Kidney glomerular epithelial cell (primary cell): Measurements from ENCODE around the gene ZXDC.

Experiments used
- DNase-seq: peaks from one replicate; lab custom pipeline; 2025; lab: John Stamatoyannopoulos, UW

The ZXDC gene

DNA sequence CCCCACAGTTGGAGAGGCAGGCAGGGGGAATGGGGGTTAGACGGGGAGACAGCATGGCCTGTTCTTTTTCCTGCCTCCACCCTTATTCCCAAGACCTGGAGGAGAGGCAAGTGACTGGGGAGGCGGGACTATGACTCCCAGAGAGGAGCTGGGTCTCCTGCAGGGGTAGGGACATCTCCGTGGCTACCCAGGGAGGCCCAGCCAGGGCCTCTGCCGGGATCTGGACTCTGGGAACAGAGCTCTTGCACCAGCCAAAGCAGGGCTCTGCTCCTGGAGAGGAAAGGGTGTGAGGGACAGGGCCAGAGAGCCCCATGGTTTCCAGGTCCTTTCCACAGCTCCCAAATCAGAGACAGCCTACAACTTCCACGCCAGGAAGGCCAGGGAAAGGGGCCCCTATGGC is 58.2 kb downstream of the ZXDC start:
- DNase-seq: no peak

DNA sequence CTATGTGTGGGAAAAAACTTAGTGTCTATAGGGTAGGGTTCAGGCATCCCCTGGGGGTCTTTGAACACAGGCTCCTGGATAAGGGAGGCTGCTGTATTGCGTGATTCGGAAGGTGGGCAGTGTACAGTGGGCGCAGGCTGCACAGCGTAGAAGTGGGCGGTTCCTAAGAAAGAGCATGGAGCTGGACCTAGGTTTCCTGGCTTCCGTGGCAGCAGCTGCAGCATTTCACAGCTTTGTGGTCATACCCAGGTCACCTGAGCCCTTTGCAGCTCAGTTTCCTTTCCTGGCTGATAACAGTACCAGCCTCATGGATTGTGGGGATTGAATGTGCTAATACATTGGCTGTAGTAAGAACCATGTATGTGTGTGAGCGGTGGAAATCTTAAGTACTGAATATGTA is 58.7 kb downstream of the ZXDC start:
- no peak for DNase-seq

DNA sequence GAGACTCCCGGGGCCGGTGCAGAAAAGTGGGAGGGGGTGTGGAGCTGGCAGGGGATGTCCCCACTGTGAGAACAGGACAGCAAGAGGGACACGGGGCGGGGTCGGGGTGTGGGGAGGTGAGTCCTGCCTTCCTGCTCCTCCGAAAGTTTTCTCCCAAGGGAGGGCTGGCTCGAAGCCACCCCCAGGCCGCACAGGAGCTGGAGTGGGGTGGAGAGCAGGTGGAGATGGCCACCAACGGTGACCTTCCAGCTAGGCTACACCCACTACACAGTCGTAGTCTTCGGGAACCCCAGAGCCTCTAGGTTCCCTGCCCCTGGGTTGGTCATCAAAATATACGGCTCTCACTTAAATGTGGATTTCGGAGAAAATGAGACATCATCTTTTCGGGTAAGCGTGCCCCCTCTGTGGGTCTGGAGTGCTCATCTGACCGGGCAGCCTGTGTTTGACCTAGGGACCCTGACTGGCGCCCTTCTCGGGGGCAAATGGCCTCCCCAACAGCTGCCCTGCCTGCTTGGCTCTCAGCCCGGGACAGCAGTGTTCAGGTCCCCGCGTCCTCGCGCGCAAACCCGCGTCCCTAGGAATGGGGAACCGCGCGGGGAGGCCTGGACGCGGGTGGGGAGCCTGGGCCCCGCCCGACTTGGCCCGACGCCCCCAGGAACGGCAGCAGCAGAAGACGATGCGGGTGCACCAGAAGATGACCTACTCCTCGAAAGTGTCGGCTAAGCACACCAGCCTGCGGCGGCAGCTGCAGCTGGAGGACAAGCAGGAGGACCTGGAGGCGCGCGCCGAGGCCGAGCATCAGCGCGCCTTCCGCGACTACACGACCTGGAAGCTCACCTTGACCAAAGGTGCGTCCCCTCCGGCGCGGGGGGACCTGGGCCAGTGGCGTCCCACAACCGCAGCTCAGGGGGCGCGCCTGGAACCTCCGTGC is 59.8 kb downstream of the ZXDC start:
- DNase-seq: no peak

DNA sequence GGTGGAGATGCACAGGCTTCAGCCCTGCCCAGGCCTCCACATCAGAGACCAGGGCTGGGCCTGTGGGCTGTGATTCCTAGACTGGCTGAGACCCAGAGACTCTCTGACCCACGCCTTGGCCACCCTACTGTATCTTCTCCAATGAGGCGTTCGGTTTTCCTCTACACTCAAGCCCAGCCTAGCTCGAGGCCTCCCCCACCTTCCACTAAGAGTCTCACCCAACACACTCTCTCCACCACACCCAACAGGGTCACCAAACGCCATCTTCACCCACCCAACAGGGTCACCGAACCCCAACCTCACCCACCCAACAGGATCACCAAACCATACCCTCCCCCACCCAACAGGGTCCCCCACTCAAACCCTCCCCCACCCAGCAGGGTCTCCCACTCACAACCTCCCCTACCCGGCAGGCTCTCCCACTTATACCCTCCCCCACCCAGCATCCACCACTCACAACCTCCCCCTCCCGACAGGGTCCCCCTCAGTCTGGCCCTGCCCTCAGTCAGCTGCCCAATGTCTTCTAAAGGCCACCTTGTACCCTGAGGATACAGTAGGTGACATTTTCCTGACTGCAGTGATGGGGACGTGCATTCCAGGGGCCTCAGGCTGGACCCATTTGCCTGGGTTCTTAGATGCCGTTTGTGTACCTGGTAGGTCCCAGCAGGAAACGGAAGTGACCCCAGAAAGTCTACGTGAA is 60.6 kb downstream of the ZXDC start:
- no peak for DNase-seq

DNA sequence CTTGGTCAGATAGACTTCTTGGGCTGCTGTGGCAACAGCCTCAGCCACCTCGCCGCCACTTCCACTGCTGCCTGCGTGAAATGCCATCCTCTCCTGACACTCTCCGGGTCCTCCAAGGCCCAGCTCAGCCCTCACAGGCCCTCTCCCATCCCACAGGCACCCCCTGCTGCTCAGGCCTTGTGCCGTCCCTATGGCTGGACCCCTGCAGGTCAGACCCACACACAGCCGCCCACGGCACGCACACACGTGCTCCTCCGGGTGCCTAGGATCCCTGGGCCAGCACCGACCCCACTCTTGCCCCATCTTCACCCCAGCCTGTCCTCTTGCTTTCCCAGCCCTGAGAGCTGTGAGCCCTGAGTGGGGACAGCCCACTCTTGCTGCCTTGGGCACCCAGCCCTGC is 61.3 kb downstream of the ZXDC start:
- no peak for DNase-seq

DNA sequence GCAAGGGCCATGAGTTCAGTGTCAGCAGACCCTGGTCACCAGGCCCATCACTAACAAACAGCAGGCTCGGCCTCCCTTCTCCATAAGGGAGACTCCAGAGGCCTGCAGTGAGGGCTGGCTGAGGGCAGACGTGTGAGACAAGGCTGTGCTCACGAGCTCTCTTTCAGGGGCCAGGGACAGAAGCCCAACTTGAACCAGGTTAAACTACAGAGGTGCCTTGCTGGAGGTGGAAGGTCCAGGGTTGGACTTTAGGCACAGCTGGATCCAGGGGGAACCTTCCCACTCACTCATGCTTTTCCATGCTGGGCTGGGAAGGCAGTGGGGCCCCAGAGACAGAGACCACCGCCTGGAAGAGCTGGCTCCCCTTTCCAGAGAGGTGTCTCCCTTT is 62.0 kb downstream of the ZXDC start:
- no peak for DNase-seq

DNA sequence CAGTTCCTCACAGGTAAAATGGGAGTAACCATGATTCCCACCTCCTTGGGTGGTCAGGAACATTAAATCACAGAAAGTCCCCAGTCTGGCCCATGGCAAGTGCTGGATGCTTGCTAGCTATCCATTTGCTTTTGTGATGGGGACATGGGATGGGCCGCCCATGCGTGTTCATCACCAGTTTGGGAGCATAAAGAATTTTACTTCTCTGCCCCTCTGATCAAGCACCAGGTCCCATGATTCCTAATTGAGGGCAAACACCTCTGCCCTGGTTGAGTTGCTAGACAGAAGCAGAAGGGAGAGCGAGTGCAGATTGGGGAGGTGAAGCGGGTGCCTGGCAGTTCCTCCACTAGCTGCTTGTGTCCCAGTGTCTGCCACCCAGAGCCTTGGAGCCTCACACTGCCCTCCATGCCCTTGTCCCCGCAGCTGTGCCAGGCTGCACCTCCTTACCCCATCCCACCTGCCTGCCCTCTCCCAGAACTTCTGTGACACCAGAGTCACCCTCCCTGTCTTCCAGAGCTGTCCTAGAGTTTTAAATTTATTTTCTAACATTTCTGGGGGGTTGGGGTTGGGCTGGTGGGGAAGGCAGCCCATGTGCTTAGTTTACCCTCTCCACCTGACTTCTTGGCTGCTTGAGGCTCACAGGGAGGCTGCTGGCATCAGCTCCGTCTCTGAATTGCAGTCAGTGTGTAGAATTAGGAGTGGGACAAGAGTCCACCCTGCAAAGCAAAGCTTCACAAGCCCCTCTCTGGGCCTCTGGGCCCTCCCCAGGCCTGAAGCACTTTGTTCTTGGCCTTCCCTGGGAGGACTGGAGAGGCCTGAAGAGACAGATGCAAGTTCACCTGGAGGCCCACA is 62.6 kb downstream of the ZXDC start:
- no peak for DNase-seq

DNA sequence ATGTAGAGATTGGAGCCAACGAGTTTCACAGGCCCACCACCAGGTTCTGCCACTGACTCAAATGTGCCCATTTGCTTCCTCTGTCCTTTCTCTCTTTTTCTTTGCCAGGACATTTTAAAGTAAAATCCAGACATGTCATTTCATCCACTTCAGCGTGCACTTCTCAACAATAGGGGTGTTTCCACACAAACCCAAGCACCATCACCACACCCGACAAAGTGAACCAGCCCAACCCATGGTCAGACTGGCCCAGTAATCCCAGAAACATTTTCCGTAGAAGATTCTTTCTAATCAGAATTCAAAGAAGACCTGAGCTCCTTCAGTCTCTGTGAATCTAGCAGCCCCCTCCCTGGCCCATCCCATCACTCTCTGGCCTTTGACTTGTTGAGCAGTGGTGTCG is 67.6 kb downstream of the ZXDC start:
- DNase-seq: no peak

DNA sequence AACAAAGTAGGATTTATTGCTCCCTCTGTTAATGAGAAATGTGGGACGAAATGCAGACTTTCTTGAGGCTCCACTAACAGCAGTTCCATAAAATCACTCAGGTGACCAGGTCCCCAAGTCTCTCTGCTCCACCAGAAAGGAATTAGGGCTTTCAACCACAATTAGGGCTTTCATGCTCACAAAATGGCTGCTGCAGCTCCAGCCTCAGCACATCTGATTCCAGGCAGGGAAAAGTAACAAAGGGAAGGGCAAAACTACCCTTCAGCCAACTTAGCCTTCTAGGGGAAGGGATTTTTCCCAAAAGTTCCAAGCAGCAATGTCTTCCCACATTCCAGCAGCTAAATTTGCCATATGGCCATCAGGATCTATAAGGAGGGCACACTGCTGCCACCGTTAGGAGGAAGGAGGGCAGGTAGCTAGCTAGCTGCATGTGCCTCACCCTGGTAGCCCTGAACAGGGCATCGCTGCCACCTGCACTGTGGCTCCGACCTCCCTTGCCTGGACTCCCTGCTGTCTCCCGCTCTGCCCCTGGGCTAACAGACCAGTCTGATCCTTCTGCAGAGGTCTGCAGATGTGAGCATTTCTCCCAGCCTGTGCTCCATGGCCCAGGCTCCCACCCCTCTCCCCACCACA is 68.2 kb downstream of the ZXDC start:
- DNase-seq: no peak

DNA sequence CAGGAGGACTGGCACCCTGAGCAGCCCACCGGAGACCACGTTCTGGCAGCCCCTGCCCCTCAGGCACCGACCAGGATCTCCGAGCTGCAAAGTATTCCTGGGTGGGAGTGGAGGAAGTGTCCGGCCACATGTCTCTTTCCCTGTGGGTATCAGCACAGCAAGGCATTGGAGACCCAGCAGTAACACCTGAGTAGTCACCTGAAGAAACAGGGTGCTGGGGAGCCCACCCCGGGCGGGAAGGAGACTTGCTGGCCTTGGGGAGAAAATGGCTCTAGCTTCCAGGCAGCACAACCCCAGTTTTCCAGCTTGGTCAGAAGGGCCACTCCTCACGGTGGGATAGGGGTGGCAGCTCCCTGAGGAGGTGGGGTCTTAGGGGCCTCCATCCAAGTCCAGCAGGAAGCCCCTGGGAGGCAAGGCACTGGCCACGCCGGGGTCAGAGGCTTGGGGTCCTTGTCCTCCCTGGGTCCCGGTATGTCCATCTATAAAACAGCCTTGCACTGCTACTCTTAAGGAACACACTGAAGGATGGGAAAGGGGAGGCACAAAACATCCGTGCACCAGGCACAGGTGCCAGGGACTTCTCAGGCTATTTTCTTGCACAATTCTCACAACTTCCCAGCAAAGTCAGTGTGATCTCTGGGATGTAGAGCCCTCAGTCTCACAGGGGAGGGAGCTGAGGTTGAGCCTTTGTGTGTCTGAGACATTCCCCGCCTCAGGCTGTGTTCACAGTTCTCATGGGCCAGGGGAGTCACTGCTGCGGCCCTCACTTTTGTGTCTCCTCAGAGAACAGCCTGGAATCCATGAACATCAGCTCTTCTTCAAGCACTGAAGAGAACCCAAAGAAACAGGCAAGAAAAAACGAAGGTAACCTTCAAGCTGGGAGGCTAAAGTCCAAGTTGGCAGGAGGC is 69.0 kb downstream of the ZXDC start:
- no peak for DNase-seq

DNA sequence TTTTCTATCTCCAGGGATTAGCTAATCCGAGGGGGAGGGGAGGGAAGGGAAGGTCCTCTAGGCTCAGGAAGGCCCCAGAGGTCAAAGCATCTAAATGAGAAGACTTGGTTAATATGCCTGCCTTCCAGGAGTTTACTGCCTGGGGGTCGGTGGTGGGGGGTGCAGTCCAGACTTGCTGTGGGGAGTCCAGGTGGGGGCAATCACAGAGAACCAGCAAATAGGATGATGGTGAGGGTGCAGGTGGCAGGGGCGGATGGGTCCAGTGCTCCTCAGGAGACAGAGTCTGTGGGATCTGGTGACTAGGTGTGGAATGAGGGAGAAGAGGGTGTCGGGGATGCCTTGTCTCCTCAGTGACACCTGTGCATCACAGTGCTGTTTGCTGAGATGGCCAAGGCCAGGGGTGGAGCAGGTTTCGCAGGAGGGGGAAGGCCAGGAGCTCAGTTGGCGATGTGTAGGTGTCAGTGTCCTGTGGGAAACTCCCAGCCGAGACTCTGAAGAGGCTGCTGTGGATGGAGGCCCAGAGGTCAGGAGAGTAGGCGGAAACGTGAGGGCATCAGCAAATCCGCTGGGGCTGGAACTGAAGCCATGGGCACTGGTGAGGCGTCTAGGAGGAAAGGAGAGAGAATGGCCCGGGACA is 72.9 kb downstream of the ZXDC start:
- no peak for DNase-seq

DNA sequence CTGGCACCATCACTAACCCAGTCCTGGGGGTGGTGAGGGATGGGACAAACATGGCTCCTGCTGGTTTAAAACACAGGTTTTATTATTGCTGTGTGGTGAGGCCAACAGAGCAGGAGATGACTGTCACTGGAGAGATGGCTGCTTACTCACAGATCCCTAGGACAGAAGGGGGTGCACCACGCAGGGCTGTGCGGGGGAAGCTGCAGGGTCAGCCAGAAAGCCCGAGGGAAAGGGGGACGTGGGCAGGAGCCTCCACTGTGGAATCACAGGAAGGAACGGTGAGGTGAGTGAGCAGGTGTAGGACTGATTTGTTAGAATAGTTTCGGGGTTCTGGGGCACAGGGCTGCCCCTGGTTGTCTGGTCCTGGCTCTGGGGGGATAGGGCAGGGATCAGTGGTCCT is 73.5 kb downstream of the ZXDC start:
- DNase-seq: no peak

DNA sequence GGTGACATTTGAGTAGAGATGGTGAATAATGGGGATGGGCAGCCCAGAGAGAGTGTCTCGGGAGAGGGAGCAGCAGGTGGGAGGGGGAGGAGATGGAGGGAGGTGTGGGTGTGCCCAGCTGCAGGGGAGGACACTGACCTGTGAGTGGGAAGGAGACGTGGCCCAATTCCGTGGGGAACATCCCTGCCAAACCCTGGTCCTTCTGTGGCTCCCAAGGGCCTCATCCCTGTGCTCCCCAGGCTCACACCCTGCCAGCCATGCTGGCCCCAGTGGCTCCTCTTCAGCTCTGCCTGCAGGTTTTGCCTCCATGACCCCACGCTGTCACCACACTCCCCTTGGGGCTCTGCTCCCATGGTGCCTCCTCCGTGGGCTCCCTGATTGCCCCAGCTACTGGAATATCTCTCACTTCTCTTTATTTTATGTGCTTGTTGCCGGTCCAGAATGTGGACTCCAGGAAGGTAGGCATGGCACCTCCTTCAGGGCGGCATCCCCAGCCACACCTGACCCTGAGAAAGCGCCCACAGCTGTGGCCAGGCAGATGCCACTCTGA is 74.0 kb downstream of the ZXDC start:
- DNase-seq: no peak

DNA sequence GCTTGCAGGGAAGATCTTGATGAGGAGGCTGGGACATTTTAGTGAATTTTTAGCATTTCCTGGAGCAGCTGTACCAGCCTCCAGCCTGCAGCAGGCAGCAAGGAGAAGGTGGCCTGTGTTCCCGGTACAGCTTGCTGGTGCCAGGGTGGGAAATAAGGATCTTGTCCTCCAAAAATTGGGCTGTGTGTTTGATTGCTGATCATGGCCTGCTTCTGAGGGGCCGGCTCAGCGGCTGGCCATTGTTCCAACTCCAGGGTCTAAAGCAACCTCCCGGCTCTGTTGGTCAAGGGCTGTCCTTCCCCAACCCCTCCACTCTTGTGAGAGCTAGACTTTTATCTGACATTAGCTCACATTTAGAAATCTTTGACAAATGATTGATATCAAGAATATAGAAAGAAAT is 75.9 kb downstream of the ZXDC start:
- no peak for DNase-seq

DNA sequence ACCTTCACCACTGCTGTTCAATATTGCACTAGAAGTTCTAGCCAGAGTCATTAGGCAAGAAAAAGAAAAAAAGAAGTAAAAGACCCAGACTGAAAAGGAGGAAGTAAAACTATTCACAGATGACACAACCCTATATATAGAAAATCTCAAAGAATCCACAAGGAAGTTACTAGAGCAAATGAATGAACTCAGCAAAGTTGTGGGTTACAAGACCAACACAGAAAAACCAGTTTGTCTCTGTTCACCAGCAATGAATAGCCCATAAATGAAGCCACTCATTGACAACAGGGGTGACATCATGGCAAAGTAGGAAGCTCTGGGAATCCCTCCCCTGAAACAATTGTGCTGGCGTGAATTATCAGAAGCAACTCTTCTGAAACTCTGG is 76.3 kb downstream of the ZXDC start:
- no peak for DNase-seq

DNA sequence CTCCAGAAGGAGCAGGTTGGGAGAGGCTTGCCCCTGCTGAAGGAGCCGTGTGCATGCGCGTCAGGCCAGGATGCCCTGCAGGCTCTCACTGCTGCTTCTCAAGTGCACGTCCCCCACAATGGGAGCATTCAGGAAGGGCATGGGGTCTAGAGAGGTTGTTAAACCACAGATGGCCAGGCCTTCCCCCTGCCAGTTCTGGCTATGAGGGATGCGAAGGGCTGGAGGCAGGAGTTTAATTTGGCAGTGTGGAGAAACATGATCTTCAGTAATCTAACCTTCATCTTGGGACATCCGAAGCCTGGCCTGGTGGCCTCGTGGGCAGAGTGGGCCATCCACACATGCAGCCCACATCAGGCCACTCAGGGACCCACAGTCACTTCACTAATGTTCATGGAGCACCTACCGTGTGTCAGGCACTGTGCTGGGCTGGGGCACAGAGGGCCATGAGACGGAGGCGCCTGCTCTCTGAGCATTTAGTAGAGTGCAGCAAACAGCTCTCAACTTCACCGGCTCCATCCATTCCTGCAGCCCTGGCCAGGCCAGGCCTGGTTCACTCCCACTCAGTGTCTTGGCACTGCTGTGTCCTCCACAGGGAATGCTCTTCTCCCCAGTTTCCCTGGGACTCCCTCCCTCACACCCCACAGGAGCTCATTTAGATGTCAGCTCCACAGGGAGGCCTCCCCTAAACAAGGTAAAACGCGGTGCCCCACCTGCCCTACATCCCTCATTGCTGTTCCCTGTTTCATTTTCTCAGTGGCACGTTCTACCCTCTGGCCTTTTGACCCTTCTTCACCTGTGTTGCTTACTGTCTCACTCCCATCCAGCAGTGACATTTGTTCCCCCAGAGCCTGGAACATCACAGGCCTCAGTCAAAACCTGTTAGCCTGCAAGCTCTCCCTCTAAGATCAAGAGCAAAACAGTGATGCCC is 77.0 kb downstream of the ZXDC start:
- DNase-seq: no peak

DNA sequence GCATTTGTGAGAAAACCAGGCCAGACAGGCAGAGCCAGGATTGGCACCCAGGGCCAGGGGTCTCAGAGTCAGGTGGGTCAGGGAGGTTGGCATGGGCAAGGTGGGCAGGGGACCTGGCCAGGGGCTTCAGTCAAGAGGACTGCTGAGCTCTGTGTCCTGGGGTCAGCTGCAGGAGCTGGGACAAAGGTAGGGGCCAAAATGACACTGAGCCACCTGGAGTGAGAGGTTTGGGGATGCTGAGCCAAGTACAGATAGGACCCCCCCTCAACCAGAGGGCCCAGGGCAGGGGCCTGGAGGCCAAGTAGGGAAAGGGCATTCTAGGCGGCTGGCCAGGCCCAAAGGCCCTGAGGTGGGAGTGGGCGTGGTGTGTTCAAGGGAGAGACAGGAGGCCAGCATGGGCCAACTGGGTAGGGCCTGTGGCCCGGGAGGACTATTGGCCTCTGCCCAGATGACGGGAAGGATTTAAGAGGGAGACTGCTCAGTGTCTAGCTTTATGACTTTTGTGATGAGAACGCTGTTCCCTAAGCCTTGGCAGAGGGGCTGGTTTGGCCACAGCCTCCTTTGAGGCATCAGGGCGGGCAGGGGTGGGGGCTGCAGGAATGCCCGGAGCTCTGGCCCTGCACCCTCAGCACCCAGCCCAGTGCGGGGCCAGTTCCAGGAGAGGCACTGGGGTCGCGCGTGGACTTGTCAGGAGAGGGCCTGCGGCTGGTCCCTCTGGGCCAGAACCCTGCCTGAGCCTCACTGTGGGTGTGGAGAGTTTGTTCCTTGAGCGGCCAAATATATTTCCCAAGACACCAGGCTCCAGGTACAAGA is 77.9 kb downstream of the ZXDC start:
- DNase-seq: no peak

DNA sequence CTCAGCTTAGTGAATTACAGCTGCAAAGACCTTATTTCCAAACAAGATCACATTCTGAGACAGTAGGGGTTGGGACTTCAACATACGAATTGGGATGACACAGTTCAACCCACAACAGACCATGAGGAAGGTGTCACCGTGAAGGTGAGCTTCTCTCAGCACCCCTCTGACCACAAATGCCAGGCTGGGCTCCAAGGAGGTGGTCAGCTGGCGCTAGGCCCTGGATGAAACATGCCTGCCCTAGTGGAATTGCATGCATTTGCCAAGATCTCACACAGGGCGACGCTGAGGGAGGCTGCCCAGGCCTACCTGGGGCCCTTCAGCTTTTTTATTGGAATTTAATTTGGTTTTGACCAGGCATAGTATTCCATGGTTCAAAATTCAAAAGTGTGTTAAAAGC is 79.2 kb downstream of the ZXDC start:
- no peak for DNase-seq
